Measurements from ENCODE around the gene SETBP1.

DNA sequence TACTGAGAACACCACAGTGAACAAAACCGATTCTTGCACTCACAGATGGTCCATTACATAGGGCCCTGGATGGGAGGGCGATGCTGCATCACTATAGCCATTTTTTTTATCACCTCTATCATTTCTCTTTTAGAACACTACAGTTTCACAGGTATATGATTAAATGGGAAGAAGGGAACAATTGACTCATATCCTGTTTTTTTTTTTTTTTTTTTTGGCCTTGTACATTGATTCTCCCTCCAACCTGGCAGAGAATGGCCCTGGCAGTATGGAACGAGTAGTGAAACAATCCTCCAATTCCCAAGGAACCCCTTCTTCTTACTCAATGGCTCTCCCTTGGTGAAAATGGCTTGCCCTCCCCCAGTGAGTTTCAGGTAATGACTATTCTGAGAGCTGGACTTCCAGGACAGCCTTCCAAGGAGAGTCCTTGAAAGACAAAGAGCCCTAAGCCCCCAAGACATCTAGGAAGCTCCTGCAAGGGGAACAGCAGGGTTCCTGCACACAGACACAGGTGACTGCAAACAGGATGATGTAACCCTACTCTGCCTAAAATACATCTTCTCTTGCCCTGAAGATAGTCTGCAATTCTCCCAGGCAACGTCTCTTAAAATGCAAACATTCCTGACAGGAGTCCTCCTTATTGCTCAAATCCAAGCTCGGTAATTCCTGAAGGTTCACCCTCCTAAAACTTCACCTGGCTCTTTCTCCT lies 405.4 kb downstream of the SETBP1 start:
- TF ChIP-seq CTCF (IDR thresholded peaks at IDR 0.05) (no peak), POLR2AphosphoS5 (IDR thresholded peaks at IDR 0.05) (no peak), POLR2A (IDR thresholded peaks at IDR 0.05) (no peak)
